Stimulated activated effector memory CD8-positive, alpha-beta T cell treated with anti-CD3 and anti-CD28 coated beads, Interleukin-12 subunit alpha, Interleukin-12 subunit beta, amount 100 ng/mL, for 72 hours (primary cell): ENCODE data around the gene SLC17A6.

Source experiments
- ATAC-seq: fragments of 150-1000 bp; cut with Tn5 transposase; 2 replicates; pipeline ENCODE4 v1.10.0; 2021
- DNase-seq, 2 donors: peaks; one replicate each; pipeline ENCODE4 v3.0.0; 2021 to 2022; ENCODE audit warnings: low spot score in 2 of 2
- H3K27ac Mint-ChIP-seq: one replicate; pipeline ENCODE4 v1.8.0; 2022; ENCODE audit warnings: mild to moderate bottlenecking, mixed read lengths
- H3K36me3 Mint-ChIP-seq: one replicate; pipeline ENCODE4 v1.8.0; 2022; ENCODE audit warnings: mild to moderate bottlenecking, mixed read lengths
- H3K4me1 Mint-ChIP-seq: one replicate; pipeline ENCODE4 v1.8.0; 2022; ENCODE audit warnings: mixed read lengths
- H3K4me3 Mint-ChIP-seq: one replicate; pipeline ENCODE4 v1.8.0; 2022; ENCODE audit warnings: mild to moderate bottlenecking, mixed read lengths
- H3K9me3 Mint-ChIP-seq: one replicate; pipeline ENCODE4 v1.8.0; 2022; ENCODE audit warnings: mixed read lengths

SLC17A6 gene

GRCh38 chr11:22346282-22346681 lies 8.1 kb downstream of the SLC17A6 start:
- Mint-ChIP-seq H3K27ac (no peak overlapping the region), H3K4me1 (peaks cover 5% of the 10 kb centered on the region), H3K9me3 (no peaks in the 10 kb centered on the region), H3K36me3 (no peaks in the 10 kb centered on the region), H3K4me3 (no peak overlapping the region)
- DNase-seq: no peak
- ATAC-seq: no peak

- DNase-seq: no peak
- H3K4me3 Mint-ChIP-seq: no peak overlapping the region
- ATAC-seq: no peak
- H3K4me1 Mint-ChIP-seq: no peaks in the 10 kb centered on the region
- no peaks in the 10 kb centered on the region for H3K9me3 Mint-ChIP-seq
- H3K36me3 Mint-ChIP-seq: no peaks in the 10 kb centered on the region
- no peak overlapping the region for H3K27ac Mint-ChIP-seq
Observed at GRCh38 chr11:22347857-22348487, 9.8 kb downstream of the SLC17A6 start.

DNA sequence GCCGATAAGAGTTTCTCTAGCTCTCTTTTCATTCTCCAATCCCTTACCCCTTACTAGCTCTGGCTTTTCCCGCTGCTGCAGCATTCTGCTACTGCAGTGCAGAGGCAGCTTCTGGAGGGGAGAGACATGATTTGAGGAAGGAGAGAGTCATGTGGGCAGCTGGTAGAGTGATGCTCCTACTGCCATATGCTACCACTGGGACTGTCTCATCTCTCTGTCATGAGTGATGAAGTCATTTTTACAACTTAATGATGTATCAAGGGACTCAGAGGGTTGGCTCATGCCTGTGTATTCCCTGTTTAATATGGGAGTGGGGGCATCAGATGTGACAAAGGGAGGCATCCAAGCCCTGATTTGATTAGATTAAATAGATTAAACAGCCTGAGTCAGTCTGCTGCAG lies 11.3 kb downstream of the SLC17A6 start:
- no peaks in the 10 kb centered on the region for H3K9me3 Mint-ChIP-seq
- DNase-seq (no peak), ATAC-seq (peak; percentile 45)
- H3K27ac Mint-ChIP-seq: no peak overlapping the region
- H3K4me1 Mint-ChIP-seq: no peaks in the 10 kb centered on the region
- no peak overlapping the region for H3K4me3 Mint-ChIP-seq
- H3K36me3 Mint-ChIP-seq: no peaks in the 10 kb centered on the region

DNA sequence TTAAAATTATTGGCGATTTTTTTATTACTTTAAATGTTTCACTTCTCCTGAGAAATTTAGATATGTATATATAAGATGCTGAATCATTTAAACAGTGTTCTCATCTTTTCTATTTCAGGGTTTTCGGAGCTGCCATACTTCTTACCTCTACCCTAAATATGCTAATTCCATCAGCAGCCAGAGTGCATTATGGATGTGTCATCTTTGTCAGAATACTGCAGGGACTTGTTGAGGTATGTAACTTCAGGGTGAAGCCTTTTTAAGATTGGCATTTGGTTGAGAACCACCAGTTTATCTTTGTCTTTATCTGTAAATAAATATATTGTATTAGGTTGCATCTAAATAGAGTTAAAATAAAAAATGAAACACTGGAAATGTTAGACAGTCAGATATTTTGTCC lies 21.1 kb downstream of the SLC17A6 start:
- no peaks in the 10 kb centered on the region for H3K9me3 Mint-ChIP-seq
- H3K4me3 Mint-ChIP-seq: no peak overlapping the region
- ATAC-seq (no peak), DNase-seq (no peak)
- no peaks in the 10 kb centered on the region for H3K4me1 Mint-ChIP-seq
- no peak overlapping the region for H3K27ac Mint-ChIP-seq
- no peaks in the 10 kb centered on the region for H3K36me3 Mint-ChIP-seq

DNA sequence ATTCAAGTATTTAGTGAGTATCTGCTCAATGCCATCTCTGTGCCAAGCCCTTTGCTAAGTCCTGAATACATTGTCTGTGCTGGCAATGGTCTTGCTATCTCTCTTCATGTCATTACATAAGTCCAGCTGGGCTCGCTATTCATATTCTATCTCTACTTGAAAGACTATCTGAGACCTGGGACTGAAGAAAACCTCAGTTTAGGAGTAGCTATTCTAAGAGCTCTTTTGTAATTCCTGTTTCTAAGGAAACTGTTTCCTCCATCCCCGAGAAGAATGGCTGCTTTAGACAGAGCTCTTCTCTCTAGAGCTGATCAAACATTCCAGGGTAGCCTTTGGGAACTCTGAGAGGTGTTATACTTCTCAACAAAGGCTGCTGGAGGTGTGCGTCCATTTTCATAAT lies 33.0 kb downstream of the SLC17A6 start:
- no peaks in the 10 kb centered on the region for H3K36me3 Mint-ChIP-seq
- no peak for DNase-seq
- peaks cover 2% of the 10 kb centered on the region for H3K9me3 Mint-ChIP-seq
- H3K4me3 Mint-ChIP-seq: no peak overlapping the region
- no peak overlapping the region for H3K27ac Mint-ChIP-seq
- no peaks in the 10 kb centered on the region for H3K4me1 Mint-ChIP-seq
- ATAC-seq: no peak

GRCh38 chr11:22387126-22387525 lies 48.9 kb downstream of the SLC17A6 start:
- Mint-ChIP-seq H3K36me3 (no peaks in the 10 kb centered on the region), H3K9me3 (no peaks in the 10 kb centered on the region), H3K4me3 (no peak overlapping the region), H3K27ac (no peak overlapping the region), H3K4me1 (no peaks in the 10 kb centered on the region)
- no peak for DNase-seq
- no peak for ATAC-seq

GRCh38 chr11:22389526-22390282 lies 51.5 kb downstream of the SLC17A6 start:
- ATAC-seq (no peak), DNase-seq (no peak)
- H3K27ac Mint-ChIP-seq: no peak overlapping the region
- H3K4me3 Mint-ChIP-seq: no peak overlapping the region
- no peaks in the 10 kb centered on the region for H3K36me3 Mint-ChIP-seq
- no peaks in the 10 kb centered on the region for H3K4me1 Mint-ChIP-seq
- no peaks in the 10 kb centered on the region for H3K9me3 Mint-ChIP-seq

DNA sequence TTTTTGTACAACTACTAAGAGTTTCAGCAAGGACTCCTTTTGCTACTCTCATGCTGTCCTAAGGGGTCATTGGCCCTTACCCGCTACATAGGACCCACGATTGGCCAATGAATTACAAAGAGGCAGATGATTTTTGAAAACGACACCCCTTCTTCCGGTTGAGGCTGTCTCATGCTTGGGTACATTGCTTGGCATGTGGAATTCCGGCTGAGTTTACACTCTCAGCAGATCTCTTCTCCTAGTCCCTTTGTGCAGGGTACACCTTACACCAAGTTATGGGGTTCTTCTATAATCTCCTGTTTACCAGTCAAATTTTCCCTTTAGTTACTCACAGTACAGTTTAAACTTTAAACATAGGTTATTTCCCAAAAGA lies 52.1 kb downstream of the SLC17A6 start:
- H3K4me3 Mint-ChIP-seq: no peak overlapping the region
- no peaks in the 10 kb centered on the region for H3K36me3 Mint-ChIP-seq
- no peaks in the 10 kb centered on the region for H3K9me3 Mint-ChIP-seq
- DNase-seq (no peak), ATAC-seq (no peak)
- no peaks in the 10 kb centered on the region for H3K4me1 Mint-ChIP-seq
- no peak overlapping the region for H3K27ac Mint-ChIP-seq

GRCh38 chr11:22392561-22392960 lies 54.4 kb downstream of the SLC17A6 start:
- Mint-ChIP-seq H3K4me1 (no peaks in the 10 kb centered on the region), H3K4me3 (no peak overlapping the region), H3K27ac (no peak overlapping the region), H3K36me3 (no peaks in the 10 kb centered on the region), H3K9me3 (no peaks in the 10 kb centered on the region)
- no peak for DNase-seq
- ATAC-seq: no peak

DNA sequence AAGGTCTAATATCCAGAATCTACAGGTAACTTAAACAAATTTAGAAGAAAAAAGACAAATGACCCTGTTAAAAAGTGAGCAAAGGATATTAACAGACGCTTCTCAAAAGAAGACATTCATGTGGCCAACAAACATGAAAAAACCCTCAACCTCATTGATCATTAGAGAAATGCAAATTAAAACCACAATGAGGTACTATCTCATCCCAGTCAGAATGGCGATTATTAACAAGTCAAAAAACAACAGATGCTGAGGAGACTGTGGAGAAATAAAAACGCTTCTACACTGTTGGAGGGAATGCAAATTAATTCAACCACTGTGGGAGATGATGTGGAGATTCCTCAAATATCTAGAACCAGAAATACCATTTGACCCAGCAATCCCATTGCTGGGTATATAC lies 67.2 kb downstream of the SLC17A6 start:
- H3K36me3 Mint-ChIP-seq: no peaks in the 10 kb centered on the region
- H3K4me3 Mint-ChIP-seq: no peak overlapping the region
- H3K27ac Mint-ChIP-seq: no peak overlapping the region
- no peaks in the 10 kb centered on the region for H3K9me3 Mint-ChIP-seq
- H3K4me1 Mint-ChIP-seq: no peaks in the 10 kb centered on the region
- ATAC-seq (no peak), DNase-seq (no peak)

GRCh38 chr11:22407267-22407666 lies 69.1 kb downstream of the SLC17A6 start:
- Mint-ChIP-seq H3K36me3 (no peaks in the 10 kb centered on the region), H3K4me3 (no peak overlapping the region), H3K4me1 (no peaks in the 10 kb centered on the region), H3K9me3 (no peaks in the 10 kb centered on the region), H3K27ac (no peak overlapping the region)
- no peak for DNase-seq
- ATAC-seq: no peak

- Mint-ChIP-seq H3K4me3 (no peak overlapping the region), H3K36me3 (no peaks in the 10 kb centered on the region), H3K9me3 (no peaks in the 10 kb centered on the region), H3K4me1 (no peaks in the 10 kb centered on the region), H3K27ac (no peak overlapping the region)
- ATAC-seq (no peak), DNase-seq (no peak)
Observed at GRCh38 chr11:22407921-22408320, 69.7 kb downstream of the SLC17A6 start.

DNA sequence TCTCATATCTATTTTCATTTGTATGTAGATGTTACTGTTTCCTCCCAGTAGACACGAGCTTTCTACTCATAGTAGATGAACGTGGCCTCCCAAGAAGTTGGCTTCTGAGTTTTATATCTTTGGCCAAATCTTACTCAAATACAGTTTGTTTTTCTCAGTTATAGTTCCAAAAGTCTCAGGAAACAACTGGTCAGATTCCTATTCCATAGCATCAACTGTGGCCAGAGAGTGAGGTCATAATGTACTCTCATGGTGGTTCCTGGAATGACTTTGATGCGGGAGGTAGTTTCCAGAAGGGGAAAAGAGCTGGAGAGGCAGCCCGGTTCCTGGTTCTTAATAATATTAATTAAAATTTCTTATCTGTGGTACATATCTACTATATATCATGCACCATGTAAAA lies 77.3 kb downstream of the SLC17A6 start:
- Mint-ChIP-seq H3K36me3 (no peaks in the 10 kb centered on the region), H3K4me1 (no peaks in the 10 kb centered on the region), H3K4me3 (no peak overlapping the region), H3K9me3 (peaks cover 2% of the 10 kb centered on the region), H3K27ac (no peak overlapping the region)
- no peak for DNase-seq
- ATAC-seq: no peak

DNA sequence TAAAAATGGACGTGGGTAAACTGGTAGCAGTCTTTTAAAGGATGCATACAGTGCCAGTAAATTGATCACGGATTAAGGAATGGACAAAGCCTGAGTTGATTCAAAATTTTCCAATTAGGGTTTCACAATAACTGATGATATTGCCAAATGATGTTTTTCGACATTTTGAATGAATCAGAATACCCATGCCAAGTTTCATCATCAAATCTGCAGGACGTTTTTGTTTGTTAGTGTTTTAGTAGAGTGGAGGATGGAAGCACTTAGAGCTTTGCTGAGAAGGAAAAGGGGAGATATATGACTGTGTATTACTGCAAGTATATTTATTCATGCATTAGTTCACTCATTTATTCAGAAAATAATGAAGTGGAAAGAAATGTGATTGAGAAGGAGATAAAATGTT lies 78.3 kb downstream of the SLC17A6 start:
- Mint-ChIP-seq H3K4me1 (no peaks in the 10 kb centered on the region), H3K36me3 (no peaks in the 10 kb centered on the region), H3K4me3 (no peak overlapping the region), H3K27ac (no peak overlapping the region), H3K9me3 (peaks cover 2% of the 10 kb centered on the region)
- no peak for ATAC-seq
- DNase-seq: no peak

- H3K4me3 Mint-ChIP-seq: no peak overlapping the region
- H3K9me3 Mint-ChIP-seq: peaks cover 2% of the 10 kb centered on the region
Observed at GRCh38 chr11:22426915-22427314, 88.7 kb downstream of the SLC17A6 start.

More at GRCh38 chr11:22426915-22427314, 88.7 kb downstream of the SLC17A6 start:
- ATAC-seq (no peak), DNase-seq (no peak)
- Mint-ChIP-seq H3K36me3 (no peaks in the 10 kb centered on the region), H3K27ac (no peak overlapping the region), H3K4me1 (peaks cover under 1% of the 10 kb centered on the region)
